GM23338 (cell line): ENCODE results near the gene CISH. TPM values are rescaled to one million over a fixed set of nuclear protein-coding genes. Genes with fewer than 3 reads are reported as not detected.

Experiments
- POLR2AphosphoS5 ChIP-seq: IDR thresholded peaks from 2 replicates; pipeline ENCODE4 v1.6.1; 2016; ENCODE audit warnings: antibody characterized with exemption, low read depth
- STAT1 ChIP-seq: IDR thresholded peaks from one replicate; pipeline ENCODE4 v1.6.1; 2016; ENCODE audit warnings: antibody characterized with exemption; ENCODE audit not compliant: unreplicated experiment
- ZNF114 ChIP-seq: fragments of 250-450 bp; sonication (Bioruptor Pico); IDR thresholded peaks from 2 replicates; pipeline ENCODE4 v1.5.0; 2020; ENCODE audit warnings: mild to moderate bottlenecking, moderate library complexity
- polyA plus RNA-seq: library from polyadenylated mRNA; unstranded; fragments of >200 nt; fragmentation: Nextera tagmentation; extraction: Ambion mirVana; gene quantifications from 2 replicates; pipeline ENCODE4 v1.2.1, GENCODE V29; 2016
- total RNA-seq: library from RNA; depleted of rRNA; stranded (reverse); fragments of >200 nt; shearing (Covaris generic); gene quantifications from 2 replicates; pipeline ENCODE4 v1.2.3, GENCODE V29; 2014
- TF ChIP-seq, protein P1 (sequence below): fragments of 250-450 bp; sonication (Bioruptor Pico); IDR thresholded peaks from 2 replicates; pipeline ENCODE4 v1.5.0; 2020; ENCODE audit warnings: mild to moderate bottlenecking, moderate library complexity
- TF ChIP-seq, protein P2 (sequence below): IDR thresholded peaks from one replicate; pipeline ENCODE4 v1.6.1; 2018; ENCODE audit warnings: antibody characterized with exemption; ENCODE audit not compliant: unreplicated experiment

CISH gene
- total and polyA plus RNA-seq, 2 experiments from 2014 or later: 2.1 to 3.6 TPM

- TF ChIP-seq, protein P1, sequence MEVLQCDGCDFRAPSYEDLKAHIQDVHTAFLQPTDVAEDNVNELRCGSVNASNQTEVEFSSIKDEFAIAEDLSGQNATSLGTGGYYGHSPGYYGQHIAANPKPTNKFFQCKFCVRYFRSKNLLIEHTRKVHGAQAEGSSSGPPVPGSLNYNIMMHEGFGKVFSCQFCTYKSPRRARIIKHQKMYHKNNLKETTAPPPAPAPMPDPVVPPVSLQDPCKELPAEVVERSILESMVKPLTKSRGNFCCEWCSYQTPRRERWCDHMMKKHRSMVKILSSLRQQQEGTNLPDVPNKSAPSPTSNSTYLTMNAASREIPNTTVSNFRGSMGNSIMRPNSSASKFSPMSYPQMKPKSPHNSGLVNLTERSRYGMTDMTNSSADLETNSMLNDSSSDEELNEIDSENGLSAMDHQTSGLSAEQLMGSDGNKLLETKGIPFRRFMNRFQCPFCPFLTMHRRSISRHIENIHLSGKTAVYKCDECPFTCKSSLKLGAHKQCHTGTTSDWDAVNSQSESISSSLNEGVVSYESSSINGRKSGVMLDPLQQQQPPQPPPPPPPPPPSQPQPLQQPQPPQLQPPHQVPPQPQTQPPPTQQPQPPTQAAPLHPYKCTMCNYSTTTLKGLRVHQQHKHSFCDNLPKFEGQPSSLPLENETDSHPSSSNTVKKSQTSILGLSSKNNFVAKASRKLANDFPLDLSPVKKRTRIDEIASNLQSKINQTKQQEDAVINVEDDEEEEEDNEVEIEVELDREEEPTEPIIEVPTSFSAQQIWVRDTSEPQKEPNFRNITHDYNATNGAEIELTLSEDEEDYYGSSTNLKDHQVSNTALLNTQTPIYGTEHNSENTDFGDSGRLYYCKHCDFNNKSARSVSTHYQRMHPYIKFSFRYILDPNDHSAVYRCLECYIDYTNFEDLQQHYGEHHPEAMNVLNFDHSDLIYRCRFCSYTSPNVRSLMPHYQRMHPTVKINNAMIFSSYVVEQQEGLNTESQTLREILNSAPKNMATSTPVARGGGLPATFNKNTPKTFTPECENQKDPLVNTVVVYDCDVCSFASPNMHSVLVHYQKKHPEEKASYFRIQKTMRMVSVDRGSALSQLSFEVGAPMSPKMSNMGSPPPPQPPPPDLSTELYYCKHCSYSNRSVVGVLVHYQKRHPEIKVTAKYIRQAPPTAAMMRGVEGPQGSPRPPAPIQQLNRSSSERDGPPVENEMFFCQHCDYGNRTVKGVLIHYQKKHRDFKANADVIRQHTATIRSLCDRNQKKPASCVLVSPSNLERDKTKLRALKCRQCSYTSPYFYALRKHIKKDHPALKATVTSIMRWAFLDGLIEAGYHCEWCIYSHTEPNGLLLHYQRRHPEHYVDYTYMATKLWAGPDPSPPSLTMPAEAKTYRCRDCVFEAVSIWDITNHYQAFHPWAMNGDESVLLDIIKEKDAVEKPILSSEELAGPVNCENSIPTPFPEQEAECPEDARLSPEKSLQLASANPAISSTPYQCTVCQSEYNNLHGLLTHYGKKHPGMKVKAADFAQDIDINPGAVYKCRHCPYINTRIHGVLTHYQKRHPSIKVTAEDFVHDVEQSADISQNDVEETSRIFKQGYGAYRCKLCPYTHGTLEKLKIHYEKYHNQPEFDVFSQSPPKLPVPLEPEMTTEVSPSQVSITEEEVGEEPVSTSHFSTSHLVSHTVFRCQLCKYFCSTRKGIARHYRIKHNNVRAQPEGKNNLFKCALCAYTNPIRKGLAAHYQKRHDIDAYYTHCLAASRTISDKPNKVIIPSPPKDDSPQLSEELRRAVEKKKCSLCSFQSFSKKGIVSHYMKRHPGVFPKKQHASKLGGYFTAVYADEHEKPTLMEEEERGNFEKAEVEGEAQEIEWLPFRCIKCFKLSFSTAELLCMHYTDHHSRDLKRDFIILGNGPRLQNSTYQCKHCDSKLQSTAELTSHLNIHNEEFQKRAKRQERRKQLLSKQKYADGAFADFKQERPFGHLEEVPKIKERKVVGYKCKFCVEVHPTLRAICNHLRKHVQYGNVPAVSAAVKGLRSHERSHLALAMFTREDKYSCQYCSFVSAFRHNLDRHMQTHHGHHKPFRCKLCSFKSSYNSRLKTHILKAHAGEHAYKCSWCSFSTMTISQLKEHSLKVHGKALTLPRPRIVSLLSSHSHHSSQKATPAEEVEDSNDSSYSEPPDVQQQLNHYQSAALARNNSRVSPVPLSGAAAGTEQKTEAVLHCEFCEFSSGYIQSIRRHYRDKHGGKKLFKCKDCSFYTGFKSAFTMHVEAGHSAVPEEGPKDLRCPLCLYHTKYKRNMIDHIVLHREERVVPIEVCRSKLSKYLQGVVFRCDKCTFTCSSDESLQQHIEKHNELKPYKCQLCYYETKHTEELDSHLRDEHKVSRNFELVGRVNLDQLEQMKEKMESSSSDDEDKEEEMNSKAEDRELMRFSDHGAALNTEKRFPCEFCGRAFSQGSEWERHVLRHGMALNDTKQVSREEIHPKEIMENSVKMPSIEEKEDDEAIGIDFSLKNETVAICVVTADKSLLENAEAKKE: no peak
- TF ChIP-seq ZNF114 (CRISPR knock-in tag) (no peak), STAT1 (no peak), POLR2AphosphoS5 (no peak)
- TF ChIP-seq, protein P2, sequence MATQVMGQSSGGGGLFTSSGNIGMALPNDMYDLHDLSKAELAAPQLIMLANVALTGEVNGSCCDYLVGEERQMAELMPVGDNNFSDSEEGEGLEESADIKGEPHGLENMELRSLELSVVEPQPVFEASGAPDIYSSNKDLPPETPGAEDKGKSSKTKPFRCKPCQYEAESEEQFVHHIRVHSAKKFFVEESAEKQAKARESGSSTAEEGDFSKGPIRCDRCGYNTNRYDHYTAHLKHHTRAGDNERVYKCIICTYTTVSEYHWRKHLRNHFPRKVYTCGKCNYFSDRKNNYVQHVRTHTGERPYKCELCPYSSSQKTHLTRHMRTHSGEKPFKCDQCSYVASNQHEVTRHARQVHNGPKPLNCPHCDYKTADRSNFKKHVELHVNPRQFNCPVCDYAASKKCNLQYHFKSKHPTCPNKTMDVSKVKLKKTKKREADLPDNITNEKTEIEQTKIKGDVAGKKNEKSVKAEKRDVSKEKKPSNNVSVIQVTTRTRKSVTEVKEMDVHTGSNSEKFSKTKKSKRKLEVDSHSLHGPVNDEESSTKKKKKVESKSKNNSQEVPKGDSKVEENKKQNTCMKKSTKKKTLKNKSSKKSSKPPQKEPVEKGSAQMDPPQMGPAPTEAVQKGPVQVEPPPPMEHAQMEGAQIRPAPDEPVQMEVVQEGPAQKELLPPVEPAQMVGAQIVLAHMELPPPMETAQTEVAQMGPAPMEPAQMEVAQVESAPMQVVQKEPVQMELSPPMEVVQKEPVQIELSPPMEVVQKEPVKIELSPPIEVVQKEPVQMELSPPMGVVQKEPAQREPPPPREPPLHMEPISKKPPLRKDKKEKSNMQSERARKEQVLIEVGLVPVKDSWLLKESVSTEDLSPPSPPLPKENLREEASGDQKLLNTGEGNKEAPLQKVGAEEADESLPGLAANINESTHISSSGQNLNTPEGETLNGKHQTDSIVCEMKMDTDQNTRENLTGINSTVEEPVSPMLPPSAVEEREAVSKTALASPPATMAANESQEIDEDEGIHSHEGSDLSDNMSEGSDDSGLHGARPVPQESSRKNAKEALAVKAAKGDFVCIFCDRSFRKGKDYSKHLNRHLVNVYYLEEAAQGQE: no peak
These were observed 24.9 kb downstream of the CISH start (continued) for GRCh38 chr3:50586763-50587070.
